Bone marrow (tissue), 2 donors: ENCODE data around the gene DGKA.
"Not testable (repeated sequence)": the region's sequence is repeated elsewhere in the genome, so short reads cannot be mapped to it uniquely, and the experiment has no call there.

Experiments used
- DNase-seq, 2 donors: peaks; one replicate each; lab custom pipeline; 2025; lab: John Stamatoyannopoulos, UW

Gene DGKA

DNA sequence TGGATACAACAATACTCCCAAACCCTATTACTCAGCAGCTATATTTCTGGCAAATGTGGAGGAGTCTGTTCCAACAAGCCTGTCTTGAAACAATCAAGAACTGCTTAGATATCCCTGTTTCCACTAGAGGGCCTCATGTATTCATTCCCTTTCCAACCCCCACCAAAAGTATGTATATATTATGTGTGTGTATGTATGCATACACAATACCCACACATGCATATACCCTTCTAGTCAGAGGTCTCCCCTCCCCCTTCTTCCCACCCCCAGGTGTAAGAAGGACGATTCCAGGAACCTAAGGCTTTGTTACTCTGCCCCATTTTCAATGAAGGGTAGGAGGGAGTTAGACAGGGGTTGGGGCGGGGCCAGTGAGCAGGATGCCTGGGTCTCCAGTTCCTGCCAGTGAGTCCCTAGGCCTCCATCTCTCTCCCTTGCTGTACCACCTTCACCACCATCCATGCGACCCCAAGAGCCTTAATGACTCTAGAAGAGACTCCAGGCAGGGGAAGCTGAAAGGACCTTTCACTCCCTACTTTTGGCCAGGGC lies at the start of gene DGKA:
DGKA (plus strand) TSS at position 392 of the 546 bp plus-strand sequence. CDS start 5,342 bp downstream, outside the sequence.
- peak in 1 of 2 donors; percentile 58 for DNase-seq

DNA sequence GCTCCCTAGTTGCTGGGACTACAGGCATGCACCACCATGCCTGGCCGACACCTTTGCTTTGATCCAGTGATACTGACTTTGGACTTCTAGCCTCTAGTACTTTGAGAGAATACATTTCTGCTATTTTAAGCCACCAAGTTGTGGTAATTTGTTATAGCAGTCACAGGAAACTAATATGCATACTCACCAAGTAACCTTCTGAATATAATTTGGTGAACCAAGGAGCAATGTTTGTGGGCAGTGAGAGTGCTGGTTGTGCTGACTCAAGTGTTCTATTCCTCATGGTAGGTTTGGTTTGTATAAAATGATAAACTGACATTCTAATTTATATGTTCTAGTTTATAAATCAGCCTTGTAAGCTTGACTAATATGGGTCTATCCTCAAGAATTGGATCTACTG lies 45.8 kb upstream of the DGKA start:
- no peak for DNase-seq

DNA sequence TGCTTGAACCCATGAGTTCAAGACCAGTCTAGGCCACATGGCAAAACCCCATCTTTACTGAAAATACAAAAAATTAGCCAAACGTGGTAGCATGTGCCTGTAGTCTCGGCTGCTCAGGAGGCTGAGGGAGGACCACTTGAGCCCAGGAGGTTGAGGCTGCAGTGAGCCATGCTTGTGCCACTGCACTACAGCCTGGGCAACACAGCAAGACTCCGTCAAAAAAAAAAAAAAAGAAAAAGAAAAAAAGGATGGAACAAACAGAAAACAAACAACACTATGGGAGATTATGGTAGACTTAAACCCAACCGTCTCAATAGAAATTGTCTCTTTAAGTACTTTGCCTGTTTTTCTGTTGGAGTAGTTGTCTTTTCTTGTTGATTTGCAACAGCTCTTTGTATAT lies 39.7 kb upstream of the DGKA start:
- no peak for DNase-seq

DNA sequence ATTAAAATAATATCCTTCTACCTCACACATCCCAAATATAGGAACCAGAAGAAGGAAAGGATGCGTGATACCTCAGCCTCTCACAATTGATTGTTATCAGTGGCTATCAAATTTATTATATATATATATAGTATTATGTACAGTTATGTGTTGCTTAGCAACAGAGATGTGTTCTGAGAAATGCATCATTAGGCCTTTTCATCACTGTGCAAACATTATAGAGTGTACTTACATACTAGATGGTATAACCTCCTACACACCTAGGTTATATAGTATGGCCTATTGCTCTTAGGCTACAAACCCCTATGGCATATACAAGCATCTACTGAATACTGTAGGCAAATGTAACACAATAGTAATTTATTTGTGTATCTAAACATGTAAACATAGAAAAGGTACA lies 37.2 kb upstream of the DGKA start:
- no peak for DNase-seq

DNA sequence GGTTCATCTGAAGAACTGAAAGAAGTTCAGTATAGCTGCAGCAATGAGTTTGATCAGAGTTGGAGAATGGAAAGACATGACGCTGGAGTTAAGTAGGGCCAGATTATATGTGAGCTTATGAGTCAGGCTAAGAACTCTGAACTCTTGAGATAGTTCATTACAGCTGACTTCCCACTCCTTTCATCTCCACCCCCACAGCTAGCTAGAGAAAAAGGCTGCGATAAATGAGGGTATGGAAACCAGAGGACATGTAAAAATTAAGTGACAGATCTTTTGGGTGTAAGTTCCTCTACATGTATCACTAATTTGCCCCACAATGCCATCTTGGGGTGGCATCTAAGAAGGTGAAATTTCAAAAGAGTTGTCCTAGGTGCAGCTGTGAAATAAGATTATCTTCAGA lies 31.9 kb upstream of the DGKA start:
- no peak for DNase-seq

DNA sequence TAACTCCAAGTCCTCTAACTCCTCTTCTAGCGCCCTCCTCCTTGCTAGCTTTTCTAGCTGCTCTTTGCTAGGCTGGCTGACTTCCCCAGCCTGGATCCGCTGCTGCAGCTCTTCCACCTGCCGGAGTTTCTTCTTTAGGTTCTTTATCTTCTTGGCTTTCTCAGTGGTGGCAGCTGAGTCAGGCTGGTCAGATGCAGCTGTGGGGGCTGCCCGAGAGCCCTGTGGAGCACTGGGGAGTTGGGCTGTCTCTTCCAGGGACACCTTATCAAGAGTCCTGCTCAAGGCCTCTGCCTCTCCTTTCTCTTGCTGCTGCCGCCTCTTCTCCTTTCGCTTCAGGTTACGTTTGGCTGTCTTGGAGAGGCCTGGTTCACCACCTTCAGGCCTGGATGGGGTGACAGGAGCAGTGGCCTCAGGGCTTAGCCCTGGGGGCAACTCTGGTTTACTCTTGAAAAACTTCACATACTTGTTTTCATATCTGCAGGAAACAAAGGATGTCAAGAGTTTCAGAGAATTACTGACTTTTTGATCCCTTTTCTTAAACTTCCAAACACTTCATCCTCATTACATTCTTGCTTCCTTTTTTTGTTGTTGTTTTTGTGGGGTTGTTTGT lies 29.0 kb upstream of the DGKA start:
- no peak for DNase-seq

DNA sequence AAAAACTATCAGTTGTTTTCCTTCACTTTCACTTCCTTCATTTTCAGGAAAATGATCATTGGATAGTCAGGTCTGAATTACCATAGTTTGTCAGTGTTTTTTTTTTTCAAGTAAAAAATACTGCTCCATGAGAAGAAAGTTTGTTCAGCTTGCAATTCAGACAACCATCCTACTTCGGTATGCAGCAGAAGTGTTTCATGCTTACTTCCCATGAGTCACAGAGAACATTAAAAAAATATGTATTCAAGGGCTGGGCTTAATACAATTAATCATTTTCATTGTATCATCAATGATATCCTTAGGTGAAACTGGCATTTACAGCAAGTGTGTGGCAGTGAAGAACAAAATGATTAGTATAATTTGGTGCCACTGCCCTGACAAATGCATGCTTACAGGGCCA lies 24.9 kb upstream of the DGKA start:
- no peak for DNase-seq

DNA sequence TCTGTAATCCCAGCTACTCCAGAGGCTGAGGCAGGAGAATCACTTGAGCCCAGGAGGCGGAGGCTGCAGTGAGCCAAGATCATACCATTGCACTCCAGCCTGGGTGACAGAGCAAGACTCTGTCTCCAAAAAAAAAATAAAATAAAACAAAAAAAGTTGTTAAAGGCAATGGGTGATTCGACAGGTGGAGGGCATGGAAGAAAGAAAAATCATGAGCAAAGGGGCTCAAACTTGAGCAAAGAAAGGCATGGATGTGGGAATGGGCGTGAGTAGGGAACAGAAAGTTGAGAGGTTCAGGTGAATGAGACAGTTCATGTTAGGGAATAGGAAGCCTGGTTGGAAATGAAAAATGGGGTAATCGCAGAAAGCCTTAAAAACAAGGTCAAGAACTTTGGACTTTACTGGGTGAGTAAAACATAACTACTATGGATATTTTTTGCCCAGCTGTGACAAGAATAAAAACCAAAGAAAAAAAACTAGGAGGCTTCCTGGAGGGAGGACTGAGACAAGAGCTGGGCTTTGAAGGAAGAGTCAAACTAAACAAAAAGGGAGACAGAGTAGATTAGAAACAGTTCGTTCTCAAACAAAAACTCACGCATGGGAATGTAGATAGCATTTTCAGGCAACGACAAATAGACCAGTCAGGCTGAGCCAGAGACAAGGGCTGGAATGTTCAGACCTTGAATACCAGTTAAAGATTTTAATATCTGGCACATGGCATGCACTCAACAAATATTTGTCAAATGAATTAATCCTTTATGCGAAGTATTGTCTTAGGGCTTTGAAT lies 22.0 kb upstream of the DGKA start:
- DNase-seq: no peak

DNA sequence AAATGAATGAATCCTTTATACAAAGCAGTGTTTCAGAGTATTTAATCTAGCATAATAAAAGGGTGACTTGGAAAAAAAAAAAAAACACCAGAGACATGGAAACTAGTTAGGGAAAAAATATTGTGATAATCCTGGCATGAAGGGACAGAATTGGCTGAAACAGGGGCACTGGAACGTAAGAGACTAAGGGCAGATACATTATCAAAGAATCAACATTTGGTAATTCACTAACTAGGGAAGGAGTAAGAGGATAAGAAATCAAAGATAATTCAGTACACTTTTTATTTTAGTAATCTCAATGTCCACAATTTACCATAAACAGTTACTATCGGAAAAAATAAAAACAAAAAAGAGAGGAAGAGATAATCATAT lies 21.5 kb upstream of the DGKA start:
- no peak for DNase-seq

DNA sequence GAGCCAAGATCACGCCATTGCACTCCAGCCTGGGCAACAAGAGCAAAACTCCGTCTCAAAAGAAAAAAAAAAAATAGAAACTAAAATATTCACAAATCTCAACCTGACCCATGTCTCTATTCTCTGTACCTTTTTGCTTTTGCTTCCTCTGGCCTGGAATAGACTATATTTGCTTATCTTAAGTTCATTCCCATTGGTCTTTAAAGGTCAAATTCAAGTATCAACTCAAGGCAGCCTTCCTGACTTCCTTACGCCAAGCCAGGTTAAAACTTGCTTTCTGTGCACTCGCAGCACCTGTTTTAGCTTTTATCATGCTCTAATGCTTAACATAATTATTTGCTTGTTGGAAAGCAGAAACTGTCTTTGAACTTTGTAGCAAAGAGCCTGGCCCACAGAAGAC lies 18.1 kb upstream of the DGKA start:
- DNase-seq: no peak

DNA sequence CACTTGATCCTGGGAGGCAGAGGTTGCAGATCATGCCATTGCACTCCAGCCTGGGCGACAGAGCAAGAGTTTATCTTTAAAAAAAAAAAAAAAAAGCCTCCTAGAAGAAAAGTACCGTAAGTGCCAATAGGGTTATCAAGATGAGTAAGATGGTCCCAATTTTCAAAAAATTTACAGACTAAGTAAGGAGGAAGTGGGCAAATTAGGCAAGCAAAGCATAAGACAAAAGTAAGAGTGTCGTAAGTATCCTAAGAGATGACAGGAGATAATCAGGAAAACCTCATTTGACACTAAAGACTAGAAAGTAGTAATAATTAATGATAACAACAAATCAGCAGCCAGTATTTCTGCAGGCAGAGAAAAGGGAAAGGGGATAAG lies 15.5 kb upstream of the DGKA start:
- DNase-seq: no peak

DNA sequence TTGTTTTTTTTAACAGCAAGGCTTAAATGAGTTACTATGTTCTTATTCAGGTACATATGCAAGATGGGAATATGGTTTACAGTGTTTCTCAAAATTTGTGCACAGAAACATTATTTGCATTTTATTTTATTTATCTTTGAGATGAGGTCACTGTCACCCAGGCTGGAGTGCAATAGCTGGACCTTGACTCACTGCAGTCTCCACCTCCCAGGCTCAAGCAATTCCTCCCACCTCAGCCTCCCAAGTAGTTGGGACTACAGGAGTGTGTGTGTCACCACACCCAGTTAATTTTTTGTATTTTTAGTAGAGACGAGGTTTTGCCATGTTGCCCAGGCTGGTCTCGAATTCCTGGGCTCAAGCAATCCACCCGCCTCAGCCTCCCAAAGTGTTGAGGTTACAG lies 11.9 kb upstream of the DGKA start:
- DNase-seq: not testable (repeated sequence)

DNA sequence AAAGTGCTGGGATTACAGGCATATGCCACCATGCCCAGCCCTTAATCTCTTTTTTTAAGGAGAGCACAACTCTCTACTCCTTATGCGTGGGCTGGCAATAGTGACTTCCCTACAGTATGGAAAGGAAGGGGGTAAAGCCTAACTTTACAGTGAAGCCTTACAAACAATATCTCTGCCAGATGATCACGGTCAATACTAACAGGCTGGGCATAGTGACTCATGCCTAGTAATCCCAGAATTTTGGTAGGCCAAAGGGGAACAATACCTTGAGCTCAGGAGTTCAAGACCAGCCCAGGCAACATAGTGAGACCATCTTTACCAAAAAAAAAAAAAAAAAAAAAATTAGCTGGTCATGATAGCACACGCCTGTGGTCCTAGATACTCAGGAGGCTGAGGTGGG lies 8.8 kb upstream of the DGKA start:
- no peak for DNase-seq

DNA sequence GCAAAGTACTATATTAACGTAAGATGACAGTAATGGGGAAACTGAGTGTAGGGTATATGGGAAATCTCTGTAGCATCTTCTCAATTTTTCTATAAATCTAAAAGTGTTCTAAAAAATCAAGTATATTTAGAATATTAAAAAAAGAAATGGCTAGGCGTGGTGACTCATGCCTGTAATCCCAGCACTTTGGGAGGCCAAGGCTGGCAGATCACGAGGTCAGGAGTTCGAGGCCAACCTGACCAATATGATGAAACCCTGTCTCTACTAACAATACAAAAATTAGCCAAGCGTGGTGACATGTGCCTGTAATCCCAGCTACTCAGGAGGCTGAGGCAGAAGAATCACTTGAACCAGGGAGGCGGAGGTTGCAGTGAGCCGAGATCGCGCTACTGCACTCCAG lies 7.3 kb upstream of the DGKA start:
- DNase-seq: not testable (repeated sequence)

DNA sequence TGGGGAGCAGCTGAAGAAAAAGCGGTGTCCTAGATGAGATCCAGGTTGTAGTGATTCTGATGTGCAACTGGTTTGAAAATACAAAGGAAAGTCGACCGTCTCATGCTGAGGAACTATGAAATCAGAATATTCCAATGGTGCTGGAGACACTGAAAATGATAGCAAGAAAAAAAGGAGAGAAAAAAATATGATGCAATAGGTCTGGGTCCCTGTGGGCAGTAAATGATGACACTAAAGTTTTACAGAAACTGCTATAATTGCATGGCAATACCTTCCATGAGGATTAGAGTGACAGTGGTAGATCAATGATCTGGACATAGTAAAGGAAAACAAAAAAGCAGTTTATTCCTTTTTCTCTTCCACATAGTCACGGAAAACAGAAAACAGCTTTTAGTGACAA lies 5.6 kb upstream of the DGKA start:
- DNase-seq: no peak

DNA sequence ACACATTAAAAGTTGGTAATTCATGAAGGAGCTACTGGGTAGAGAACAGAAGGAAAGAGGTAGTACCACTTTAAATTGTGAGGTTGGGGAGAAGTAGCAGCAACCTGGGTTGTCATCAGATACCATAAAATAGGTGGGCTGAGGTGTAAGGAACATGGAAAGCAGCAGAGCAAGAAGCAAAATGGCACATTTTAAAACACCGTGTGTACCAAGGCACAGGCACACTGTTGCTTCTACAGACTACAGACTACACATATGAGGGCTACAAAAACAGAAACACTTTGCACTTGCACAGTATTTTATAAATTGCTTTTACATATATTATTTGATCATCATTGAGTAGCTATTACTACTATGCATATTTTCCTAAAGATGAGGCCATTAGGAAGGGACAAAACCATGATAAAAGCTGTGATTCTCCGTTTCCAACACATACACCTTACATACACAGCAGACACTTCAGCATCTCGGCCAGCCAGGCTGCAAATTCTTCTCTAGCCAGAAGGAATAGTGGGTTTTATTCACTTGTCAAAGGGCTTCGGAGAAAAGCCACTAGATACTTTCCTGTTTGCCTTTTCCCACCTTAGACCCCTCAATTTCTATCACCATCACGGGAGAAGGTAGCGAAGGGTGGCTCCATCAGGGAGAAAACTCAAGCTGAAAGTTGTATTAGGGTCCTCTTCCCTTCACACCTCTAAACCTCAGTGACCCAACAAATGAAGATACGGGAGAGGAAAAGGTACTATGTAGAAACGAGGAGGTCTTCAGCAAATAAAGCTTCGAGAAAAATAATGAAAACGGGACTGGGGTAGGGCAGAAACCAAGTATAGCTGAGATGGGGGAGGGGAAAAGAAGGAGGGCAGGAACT lies 4.9 kb upstream of the DGKA start:
- no peak for DNase-seq

DNA sequence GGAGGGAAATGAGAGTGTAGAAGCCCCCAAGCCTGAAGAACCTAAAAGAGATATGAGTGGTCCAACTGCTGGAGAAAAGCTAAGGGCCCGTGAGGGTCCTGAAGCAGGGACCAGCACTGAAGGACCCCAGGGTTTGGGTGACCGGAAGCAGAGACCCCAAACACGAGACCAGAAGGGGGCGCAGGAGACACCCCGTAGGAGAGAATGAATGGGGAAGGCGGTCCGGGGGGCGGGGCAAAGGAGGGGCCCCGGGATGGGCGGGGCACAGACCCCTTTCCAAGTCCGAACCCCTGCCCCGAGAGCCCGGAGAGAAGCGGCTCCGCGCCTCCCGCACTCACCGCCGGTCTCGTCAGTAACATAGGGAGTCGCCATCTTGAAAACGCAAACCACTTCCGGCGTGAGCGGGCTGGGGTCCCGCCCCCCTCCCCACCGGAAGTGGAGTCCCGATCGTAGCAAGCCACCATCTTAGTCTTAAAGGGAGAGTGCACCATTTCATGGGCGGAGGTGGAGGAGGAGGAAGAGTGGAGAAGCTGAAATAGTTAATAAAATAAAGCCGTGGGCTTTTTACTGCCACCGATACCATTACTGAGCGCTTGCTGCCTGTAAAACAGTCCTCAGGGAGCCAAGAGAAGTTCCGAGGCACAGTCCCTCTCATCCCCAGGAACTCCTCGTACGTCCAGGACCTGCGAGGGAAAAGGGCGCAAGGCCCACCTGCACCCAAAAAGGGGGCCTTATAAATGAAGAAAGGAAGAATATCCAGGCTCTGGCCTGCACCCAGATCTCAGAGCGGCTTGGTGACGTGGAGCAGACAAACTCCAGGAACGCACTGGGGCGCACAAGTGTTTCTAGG lies 4.0 kb upstream of the DGKA start:
- peak; percentile 77 to 88 for DNase-seq

DNA sequence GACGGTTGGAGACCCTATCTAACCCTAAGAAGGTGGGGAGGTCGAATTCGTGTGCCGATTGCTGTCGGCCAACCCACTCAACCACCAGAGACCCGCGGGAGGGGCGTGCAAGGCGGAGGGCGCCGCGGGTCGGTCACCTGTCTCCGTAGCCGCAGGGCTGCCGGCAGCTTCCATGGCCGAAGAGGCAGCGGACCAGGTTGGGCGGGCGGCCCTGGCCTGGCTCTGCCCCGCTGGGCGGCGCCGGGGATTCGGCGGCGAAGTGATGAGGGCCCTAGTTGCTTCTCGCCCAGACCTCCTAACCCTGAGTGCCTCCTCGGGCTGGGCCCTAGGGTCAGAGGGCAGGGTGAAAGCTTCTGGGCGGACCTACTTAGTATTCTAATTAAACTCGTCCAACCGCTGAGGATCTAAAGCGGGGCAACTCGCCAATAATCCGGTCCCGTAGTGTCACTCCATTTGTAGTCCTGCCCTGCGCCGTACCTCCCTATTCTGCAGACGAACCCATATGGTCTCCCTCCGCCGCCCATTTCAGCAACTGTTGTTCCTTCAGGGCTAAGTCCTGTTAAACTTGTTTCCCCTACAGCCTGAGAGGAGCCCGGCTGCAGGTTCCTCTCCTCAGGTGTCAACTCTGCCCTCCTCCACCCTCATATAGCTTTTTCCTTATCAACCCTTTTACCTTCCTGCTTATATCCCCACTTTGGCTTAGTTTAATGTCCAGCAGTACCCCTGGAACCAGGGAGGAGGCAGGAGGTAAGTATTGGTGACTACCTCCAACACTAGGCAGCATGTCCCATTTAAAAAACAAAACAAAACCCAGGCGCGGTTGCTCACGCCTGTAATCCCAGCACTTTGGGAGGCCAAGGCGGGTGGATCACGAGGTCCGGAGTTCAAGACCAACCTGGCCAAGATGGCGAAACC lies 3.1 kb upstream of the DGKA start, which contains the start of gene PYM1:
PYM1 (minus strand) TSS at position 307 of the 915 bp plus-strand sequence; CDS start at position 174, 133 bp downstream.
- DNase-seq: peak; percentile 45 to 69

DNA sequence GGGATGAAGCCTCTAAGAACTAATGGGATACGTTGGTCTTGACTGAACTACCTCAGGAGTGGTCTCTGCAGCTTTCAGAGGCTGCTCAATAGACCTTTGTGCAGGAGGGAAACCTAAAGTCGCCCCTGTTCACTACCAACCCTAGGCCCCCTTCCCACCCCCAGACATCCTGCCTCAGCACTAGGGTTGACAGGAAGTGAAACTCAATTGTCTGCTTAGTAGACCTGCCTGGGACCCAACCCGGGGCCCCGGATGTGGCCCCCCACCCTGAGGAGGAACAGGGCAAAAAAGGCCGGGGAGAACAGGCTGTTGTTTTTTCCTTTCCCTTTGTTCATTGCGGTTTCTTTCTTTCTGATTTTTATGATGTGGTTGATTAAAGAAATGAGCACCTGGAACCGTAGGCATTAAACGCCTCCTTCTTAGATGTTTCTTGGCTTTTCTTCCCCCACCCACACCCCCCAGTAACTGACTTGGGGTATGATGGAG lies 1.6 kb upstream of the DGKA start:
- no peak for DNase-seq

DNA sequence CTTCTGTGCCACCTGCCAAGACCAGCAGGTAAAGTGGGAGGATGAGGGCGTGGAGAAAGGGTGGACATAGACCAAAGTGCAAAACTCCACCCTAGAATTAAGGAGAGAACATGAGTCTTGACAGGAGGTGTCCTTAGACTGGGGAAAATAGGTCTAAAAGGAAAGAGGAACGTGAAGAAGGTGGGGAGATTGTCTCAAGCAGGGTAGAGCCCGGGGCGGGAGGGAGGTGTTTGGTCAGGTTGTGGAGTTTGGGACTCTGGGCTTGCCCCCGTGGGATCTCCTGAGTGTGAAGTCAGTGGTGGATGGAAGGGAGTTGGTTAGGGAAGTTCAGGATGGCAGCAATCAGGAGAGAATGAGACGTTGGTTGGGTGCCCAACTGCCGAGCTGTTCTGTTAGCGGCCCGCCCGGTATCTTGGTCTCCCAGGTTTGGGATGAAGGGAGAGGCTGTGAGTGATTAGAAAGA lies 386 bp downstream of the DGKA start:
- DNase-seq: no peak
